HPDE6-E6E7 (cell line): Measurements from ENCODE around the gene CTBP2.

Source experiments
- DNase-seq: peaks from one replicate; pipeline ENCODE4 v3.0.0; 2011; ENCODE audit warnings: missing footprints; ENCODE audit errors: extremely low spot score

The CTBP2 gene

GRCh38 chr10:124977161-124977560 is 183.2 kb downstream of the CTBP2 start:
- no peak for DNase-seq

GRCh38 chr10:124975977-124976514 is 184.3 kb downstream of the CTBP2 start:
- DNase-seq = no peak

GRCh38 chr10:124974131-124974530 is 186.2 kb downstream of the CTBP2 start:
- no peak for DNase-seq

GRCh38 chr10:124972637-124973036 is 187.7 kb downstream of the CTBP2 start:
- no peak for DNase-seq

- DNase-seq = no peak
These were observed 189.1 kb downstream of the CTBP2 start for GRCh38 chr10:124971276-124971675.

- DNase-seq = no peak
These were observed 193.1 kb downstream of the CTBP2 start for GRCh38 chr10:124967255-124967654.

- DNase-seq = no peak
These were observed 194.4 kb downstream of the CTBP2 start for GRCh38 chr10:124966008-124966407.

- DNase-seq = no peak
These were observed 196.3 kb downstream of the CTBP2 start for GRCh38 chr10:124963866-124964720.

GRCh38 chr10:124962421-124962820 is 197.9 kb downstream of the CTBP2 start:
- DNase-seq = no peak

- DNase-seq = no peak
These were observed 199.2 kb downstream of the CTBP2 start for GRCh38 chr10:124961248-124961570.

GRCh38 chr10:124959564-124959963 is 200.8 kb downstream of the CTBP2 start:
- DNase-seq = no peak

- DNase-seq = no peak
These were observed 202.9 kb downstream of the CTBP2 start for GRCh38 chr10:124957404-124957947.

GRCh38 chr10:124956764-124957163 is 203.6 kb downstream of the CTBP2 start:
- no peak for DNase-seq

GRCh38 chr10:124955868-124956267 is 204.5 kb downstream of the CTBP2 start:
- no peak for DNase-seq

GRCh38 chr10:124955243-124955642 is 205.1 kb downstream of the CTBP2 start:
- no peak for DNase-seq

GRCh38 chr10:124953421-124953820 is 206.9 kb downstream of the CTBP2 start:
- DNase-seq = no peak

GRCh38 chr10:124952123-124952522 is 208.2 kb downstream of the CTBP2 start:
- DNase-seq = no peak

- DNase-seq = no peak
These were observed 210.8 kb downstream of the CTBP2 start for GRCh38 chr10:124949543-124949942.

- DNase-seq = no peak
These were observed 213.4 kb downstream of the CTBP2 start for GRCh38 chr10:124946945-124947344.

GRCh38 chr10:124944982-124945381 is 215.4 kb downstream of the CTBP2 start:
- DNase-seq = no peak

- DNase-seq = no peak
These were observed 216.9 kb downstream of the CTBP2 start for GRCh38 chr10:124943301-124944092.
